ENCODE measurements around the gene FOXN3.
A peak's percentile ranks its signal among the peaks of the same experiment; 100 is the strongest.

Gene FOXN3

GRCh38 chr14:89458713-89459420 lies 41.8 kb upstream of the FOXN3 start:
- Histone ChIP-seq H3K4me3 (ENCODE audit: low read depth, low read length) (no peak overlapping the region), H4K91ac (ENCODE audit: low read depth, low read length) (peak overlapping the region; percentile 32), H3K18ac (ENCODE audit: low read length) (peak overlapping the region; percentile 11), H3K79me1 (ENCODE audit: low read length) (peaks cover 2% of the 10 kb centered on the region), H3K9ac (ENCODE audit: low read length) (no peak overlapping the region), H2AFZ (ENCODE audit: insufficient read depth, low read length, poor library complexity) (no peak overlapping the region), H2BK120ac (ENCODE audit: insufficient read depth, low read length, poor library complexity) (no peak overlapping the region), H3K14ac (ENCODE audit: low read length) (no peak overlapping the region), H3K4me1 (ENCODE audit: control insufficient read depth in 1 of 2, insufficient read depth in 2 of 2, low read length in 2 of 2) (peaks cover 9 to 12% of the 10 kb centered on the region in 2 experiments), H3K9me3 (ENCODE audit: insufficient read depth, low read depth, low read length) (no peaks in the 10 kb centered on the region), H3K4ac (ENCODE audit: low read depth, low read length) (no peak overlapping the region), H3K79me2 (ENCODE audit: control insufficient read depth, insufficient read depth, low read length, poor library complexity) (no peaks in the 10 kb centered on the region), H2AK5ac (ENCODE audit: low read length) (no peak overlapping the region), H2BK12ac (ENCODE audit: low read length) (no peak overlapping the region), H3K27me3 (ENCODE audit: insufficient read depth, low read length) (no peaks in the 10 kb centered on the region), H3K36me3 (ENCODE audit: control insufficient read depth in 1 of 2, insufficient read depth in 2 of 2, low read length in 2 of 2) (no peaks in the 10 kb centered on the region), H4K12ac (ENCODE audit: low read depth, low read length) (no peak overlapping the region), H3K27ac (ENCODE audit: low read depth, low read length) (no peak overlapping the region), H2BK5ac (ENCODE audit: low read depth, low read length, poor library complexity) (no peak overlapping the region), H3K23ac (ENCODE audit: low read length) (no peak overlapping the region), H4K8ac (ENCODE audit: low read depth, low read length) (no peak overlapping the region), H3K4me2 (ENCODE audit: low read length) (no peak overlapping the region)
- WGBS (ENCODE audit: extremely low coverage, insufficient coverage, insufficient read length), result no CpG with 5 or more reads among the region's 5 CpGs
- peak in 1 of 2 donors; percentile 25 for DNase-seq

- Histone ChIP-seq H4K91ac (ENCODE audit: low read depth, low read length) (no peak overlapping the region), H3K14ac (ENCODE audit: low read length) (no peak overlapping the region), H3K4me2 (ENCODE audit: low read length) (no peak overlapping the region), H2AK5ac (ENCODE audit: low read length) (no peak overlapping the region), H4K12ac (ENCODE audit: low read depth, low read length) (no peak overlapping the region), H3K79me1 (ENCODE audit: low read length) (peaks cover 2% of the 10 kb centered on the region), H3K4ac (ENCODE audit: low read depth, low read length) (no peak overlapping the region), H2BK120ac (ENCODE audit: insufficient read depth, low read length, poor library complexity) (no peak overlapping the region), H2BK5ac (ENCODE audit: low read depth, low read length, poor library complexity) (no peak overlapping the region), H3K18ac (ENCODE audit: low read length) (no peak overlapping the region), H2AFZ (ENCODE audit: insufficient read depth, low read length, poor library complexity) (no peak overlapping the region), H3K9me3 (ENCODE audit: insufficient read depth, low read depth, low read length) (no peaks in the 10 kb centered on the region), H3K36me3 (ENCODE audit: control insufficient read depth in 1 of 2, insufficient read depth in 2 of 2, low read length in 2 of 2) (no peaks in the 10 kb centered on the region), H3K9ac (ENCODE audit: low read length) (no peak overlapping the region), H4K8ac (ENCODE audit: low read depth, low read length) (no peak overlapping the region), H3K4me3 (ENCODE audit: low read depth, low read length) (no peak overlapping the region), H3K27me3 (ENCODE audit: insufficient read depth, low read length) (no peaks in the 10 kb centered on the region), H3K23ac (ENCODE audit: low read length) (no peak overlapping the region), H2BK12ac (ENCODE audit: low read length) (no peak overlapping the region), H3K79me2 (ENCODE audit: control insufficient read depth, insufficient read depth, low read length, poor library complexity) (no peaks in the 10 kb centered on the region), H3K4me1 (ENCODE audit: control insufficient read depth in 1 of 2, insufficient read depth in 2 of 2, low read length in 2 of 2) (peaks cover 9 to 12% of the 10 kb centered on the region in 2 experiments), H3K27ac (ENCODE audit: low read depth, low read length) (no peak overlapping the region)
- DNase-seq, result no peak
- no CpG with 5 or more reads among the region's 5 CpGs for WGBS (ENCODE audit: extremely low coverage, insufficient coverage, insufficient read length)
Measured at GRCh38 chr14:89457007-89457406, 40.0 kb upstream of the FOXN3 start.

GRCh38 chr14:89455412-89455811 lies 38.4 kb upstream of the FOXN3 start:
- no peak overlapping the region for H2BK12ac ChIP-seq (ENCODE audit: low read length)
- no peak overlapping the region for H3K14ac ChIP-seq (ENCODE audit: low read length)

GRCh38 chr14:89454996-89455395 lies 38.0 kb upstream of the FOXN3 start:
- no CpG with 5 or more reads among the region's 10 CpGs for WGBS (ENCODE audit: extremely low coverage, insufficient coverage, insufficient read length)
- no peak overlapping the region for H3K4ac ChIP-seq (ENCODE audit: low read depth, low read length)
- H3K27me3 ChIP-seq (ENCODE audit: insufficient read depth, low read length), result no peaks in the 10 kb centered on the region
- peak; percentile 78 to 90 for DNase-seq
- H3K79me2 ChIP-seq (ENCODE audit: control insufficient read depth, insufficient read depth, low read length, poor library complexity), result no peaks in the 10 kb centered on the region
- no peak overlapping the region for H4K8ac ChIP-seq (ENCODE audit: low read depth, low read length)
- H4K12ac ChIP-seq (ENCODE audit: low read depth, low read length), result no peak overlapping the region
- no peak overlapping the region for H2BK12ac ChIP-seq (ENCODE audit: low read length)
- no peak overlapping the region for H4K91ac ChIP-seq (ENCODE audit: low read depth, low read length)
- no peak overlapping the region for H3K14ac ChIP-seq (ENCODE audit: low read length)
- peaks cover 8 to 9% of the 10 kb centered on the region in 2 experiments for H3K4me1 ChIP-seq (ENCODE audit: control insufficient read depth in 1 of 2, insufficient read depth in 2 of 2, low read length in 2 of 2)
- no peak overlapping the region for H2BK5ac ChIP-seq (ENCODE audit: low read depth, low read length, poor library complexity)
- H3K9ac ChIP-seq (ENCODE audit: low read length), result no peak overlapping the region
- no peak overlapping the region for H2AFZ ChIP-seq (ENCODE audit: insufficient read depth, low read length, poor library complexity)
- H2AK5ac ChIP-seq (ENCODE audit: low read length), result no peak overlapping the region
- no peak overlapping the region for H2BK120ac ChIP-seq (ENCODE audit: insufficient read depth, low read length, poor library complexity)
- peak overlapping the region; percentile 55 for H3K27ac ChIP-seq (ENCODE audit: low read depth, low read length)
- H3K9me3 ChIP-seq (ENCODE audit: insufficient read depth, low read depth, low read length), result no peaks in the 10 kb centered on the region
- H3K23ac ChIP-seq (ENCODE audit: low read length), result no peak overlapping the region
- H3K4me2 ChIP-seq (ENCODE audit: low read length), result peak overlapping the region; percentile 14
- H3K79me1 ChIP-seq (ENCODE audit: low read length), result peaks cover 2% of the 10 kb centered on the region
- no peak overlapping the region for H3K18ac ChIP-seq (ENCODE audit: low read length)
- no peaks in the 10 kb centered on the region for H3K36me3 ChIP-seq (ENCODE audit: control insufficient read depth in 1 of 2, insufficient read depth in 2 of 2, low read length in 2 of 2)
- H3K4me3 ChIP-seq (ENCODE audit: low read depth, low read length), result no peak overlapping the region

More at GRCh38 chr14:89455412-89455811, 38.4 kb upstream of the FOXN3 start:
- Histone ChIP-seq H2BK120ac (ENCODE audit: insufficient read depth, low read length, poor library complexity) (no peak overlapping the region), H3K36me3 (ENCODE audit: control insufficient read depth in 1 of 2, insufficient read depth in 2 of 2, low read length in 2 of 2) (no peaks in the 10 kb centered on the region), H3K79me2 (ENCODE audit: control insufficient read depth, insufficient read depth, low read length, poor library complexity) (no peaks in the 10 kb centered on the region), H4K91ac (ENCODE audit: low read depth, low read length) (no peak overlapping the region), H2AFZ (ENCODE audit: insufficient read depth, low read length, poor library complexity) (no peak overlapping the region), H3K9ac (ENCODE audit: low read length) (no peak overlapping the region), H3K4me1 (ENCODE audit: control insufficient read depth in 1 of 2, insufficient read depth in 2 of 2, low read length in 2 of 2) (peaks cover 9 to 12% of the 10 kb centered on the region in 2 experiments), H3K9me3 (ENCODE audit: insufficient read depth, low read depth, low read length) (no peaks in the 10 kb centered on the region), H3K18ac (ENCODE audit: low read length) (no peak overlapping the region), H2AK5ac (ENCODE audit: low read length) (no peak overlapping the region), H3K4me3 (ENCODE audit: low read depth, low read length) (no peak overlapping the region), H2BK5ac (ENCODE audit: low read depth, low read length, poor library complexity) (no peak overlapping the region), H4K12ac (ENCODE audit: low read depth, low read length) (no peak overlapping the region), H3K4me2 (ENCODE audit: low read length) (no peak overlapping the region), H4K8ac (ENCODE audit: low read depth, low read length) (no peak overlapping the region), H3K27ac (ENCODE audit: low read depth, low read length) (peak overlapping the region; percentile 55), H3K79me1 (ENCODE audit: low read length) (peaks cover 2% of the 10 kb centered on the region), H3K27me3 (ENCODE audit: insufficient read depth, low read length) (no peaks in the 10 kb centered on the region), H3K23ac (ENCODE audit: low read length) (no peak overlapping the region), H3K4ac (ENCODE audit: low read depth, low read length) (no peak overlapping the region)
- WGBS (ENCODE audit: extremely low coverage, insufficient coverage, insufficient read length), result no CpG with 5 or more reads among the region's 9 CpGs
- peak; percentile 54 to 65 for DNase-seq
